K562 (cell line): ENCODE results near the gene HMGB2. TPM values are rescaled to one million over a fixed set of nuclear protein-coding genes. Genes with fewer than 3 reads are reported as not detected.

Experiments
- BCLAF1 ChIP-seq, 2 experiments: fragments of 450-650 bp in 1 of 2; IDR thresholded peaks; 2 replicates each; pipeline ENCODE4 v1.6.1; 2011 to 2017; ENCODE audit warnings: low read depth in 2 of 2, antibody characterized with exemption in 1 of 2, borderline replicate concordance in 1 of 2, low read length in 1 of 2, mild to moderate bottlenecking in 1 of 2, mixed read lengths in 1 of 2; ENCODE audit not compliant: control insufficient read depth in 1 of 2
- GMEB1 ChIP-seq: fragments of 250-450 bp; sonication (Bioruptor Pico); IDR thresholded peaks from 2 replicates; pipeline ENCODE4 v1.4.0; 2020; ENCODE audit warnings: mild to moderate bottlenecking
- NFE2L1 ChIP-seq: fragments of 450-650 bp; IDR thresholded peaks from 2 replicates; pipeline ENCODE4 v1.6.1; 2016; ENCODE audit warnings: missing genetic modification characterization, low read depth, mild to moderate bottlenecking, missing compliant biosample characterization, moderate library complexity, borderline replicate concordance
- NR2C2 ChIP-seq, 2 experiments: fragments of 200-800 bp in 1 of 2; sonication (Bioruptor generic) in 1 of 2; sonication (generic) in 1 of 2; formaldehyde crosslinking in 1 of 2; IDR thresholded peaks; 2 replicates each; pipeline versions ENCODE4 v1.6.1 to v1.8.0; 2016 to 2022; ENCODE audit warnings: mild to moderate bottlenecking in 1 of 2, missing compliant biosample characterization in 1 of 2, missing genetic modification characterization in 1 of 2, missing genetic modification reagents in 1 of 2
- TAF1 ChIP-seq: IDR thresholded peaks from 2 replicates; pipeline ENCODE4 v1.6.1; 2011; ENCODE audit warnings: mild to moderate bottlenecking, low read length, moderate library complexity; ENCODE audit not compliant: insufficient read depth, control insufficient read depth, severe bottlenecking; ENCODE audit errors: extremely low read depth
- TFE3 ChIP-seq: fragments of 450-650 bp; formaldehyde crosslinking; IDR thresholded peaks from 2 replicates; pipeline ENCODE4 v1.4.0; 2020; ENCODE audit warnings: mild to moderate bottlenecking, mixed read lengths
- TRIM24 ChIP-seq, 2 experiments: fragments of 450-650 bp; IDR thresholded peaks; 2 replicates each; pipeline ENCODE4 v1.6.1; 2016
- ZNF347 ChIP-seq: fragments of 450-650 bp; formaldehyde crosslinking; IDR thresholded peaks from 2 replicates; pipeline ENCODE4 v1.4.0; 2020; ENCODE audit warnings: low read depth, mild to moderate bottlenecking, moderate library complexity
- polyA plus RNA-seq, 8 experiments: library from polyadenylated mRNA; depleted of rRNA in 4 of 8; stranded (reverse) in 5 of 8; unstranded in 3 of 8; fragments of >200 nt; fragmentation: Nextera tagmentation in 2 of 8; fragmentation: Illumina TruSeq in 1 of 8; extraction: Ambion mirVana in 2 of 8; extraction: Trizol in 1 of 8; gene quantifications; 2 replicates each; pipeline versions ENCODE4 v1.2.1 to v1.2.3, GENCODE V29; 2011 to 2014; ENCODE audit warnings: inconsistent platforms in 1 of 8, missing spikeins in 1 of 8
- total RNA-seq, 7 experiments: library from RNA; depleted of rRNA in 6 of 7; stranded (reverse); fragments of >200 nt in 6 of 7; fragmentation: Illumina TruSeq in 2 of 7; extraction: Trizol in 2 of 7; gene quantifications; 2 replicates each; pipeline versions ENCODE4 v1.2.1 to v1.2.3, GENCODE V29; 2011 to 2021; ENCODE audit warnings: low replicate concordance in 1 of 7

The HMGB2 gene
- total and polyA plus RNA-seq, 9 of the 15 experiments (the other 6 are each of a cell fraction or from before 2014, with no cell fraction given): 309 to 822 (median 626) TPM

GRCh38 chr4:173287486-173287885 is 46.7 kb downstream of the HMGB2 start (continued):
- TF ChIP-seq ZNF347 (CRISPR knock-in tag) (no peak), BCLAF1 (IDR thresholded peaks at IDR 0.05; ENCODE audit: borderline replicate concordance in 1 of 2, control insufficient read depth in 1 of 2, low read depth in 2 of 2, low read length in 1 of 2) (no peak), TAF1 (no peak), TRIM24 (IDR thresholded peaks at IDR 0.05) (peak in 1 of 2 experiments; percentile 36; a peak in 1 of 4 replicates), NFE2L1 (no peak), GMEB1 (CRISPR knock-in tag) (no peak), NR2C2 (CRISPR knock-in tag; IDR thresholded peaks at IDR 0.05) (no peak), NR2C2 (tag; IDR thresholded peaks at IDR 0.05) (no peak), TFE3 (CRISPR knock-in tag) (no peak)
